IMR-90 (cell line): ENCODE measurements around the gene AMER2. TPM values are rescaled to one million over a fixed set of nuclear protein-coding genes. Genes with fewer than 3 reads are reported as not detected.

Source experiments
- ATAC-seq: fragments of 200-7000 bp; cut with Tn5 transposase; 2 replicates; pipeline ENCODE4 v1.9.1; 2020; ENCODE audit warnings: low read depth, mild to moderate bottlenecking, moderate library complexity
- BruUV-seq: library from RNA; stranded (reverse); fragments of 400-500 nt; replicated peaks from 2 replicates; lab custom pipeline; 2021; lab: Mats Ljungman, UMichigan
- CTCF ChIA-PET: fragments of 300-600 bp; formaldehyde crosslinking; extraction: SDS; loops from one replicate; lab custom pipeline; 2021; ENCODE audit warnings: antibody characterized with exemption; lab: Yijun Ruan, JAX
- POLR2A ChIA-PET: fragments of 300-600 bp; sonication (Branson Sonifier 250); formaldehyde crosslinking; loops from one replicate; lab custom pipeline; 2022; ENCODE audit warnings: antibody characterized with exemption; ENCODE audit not compliant: unreplicated experiment; lab: Charles Lee
- DNase-seq: peaks from one replicate; pipeline ENCODE4 v3.0.0; 2013
- H2AFZ ChIP-seq: replicated peaks from 2 replicates; pipeline ENCODE3; 2013; ENCODE audit warnings: low read length, mild to moderate bottlenecking; ENCODE audit not compliant: poor library complexity
- H2AK5ac ChIP-seq: 2 replicates; pipeline ENCODE4 v1.6.1; 2013; ENCODE audit warnings: low read depth, low read length, inconsistent platforms
- H2AK9ac ChIP-seq: replicated peaks from 2 replicates; pipeline ENCODE3; 2013; ENCODE audit warnings: mild to moderate bottlenecking, low read depth, low read length, moderate library complexity; ENCODE audit not compliant: poor library complexity
- H2BK120ac ChIP-seq: 2 replicates; pipeline ENCODE4 v1.6.1; 2013; ENCODE audit warnings: low read depth, low read length, inconsistent platforms
- H2BK15ac ChIP-seq: 3 replicates; pipeline ENCODE4 v1.6.1; 2013; ENCODE audit warnings: low read depth, low read length, inconsistent platforms
- H2BK20ac ChIP-seq: 2 replicates; pipeline ENCODE4 v1.6.1; 2013; ENCODE audit warnings: low read depth, mild to moderate bottlenecking, inconsistent platforms, low read length, moderate library complexity
- H2BK5ac ChIP-seq: 2 replicates; pipeline ENCODE4 v1.6.1; 2013; ENCODE audit warnings: mild to moderate bottlenecking, low read depth, low read length, inconsistent platforms; ENCODE audit not compliant: poor library complexity, severe bottlenecking
- H3K14ac ChIP-seq: replicated peaks from 2 replicates; pipeline ENCODE4 v1.6.1; 2013; ENCODE audit warnings: low read depth, low read length, inconsistent platforms
- H3K18ac ChIP-seq: 2 replicates; pipeline ENCODE4 v1.6.1; 2013; ENCODE audit warnings: low read depth, low read length, control low read depth
- H3K23ac ChIP-seq: 2 replicates; pipeline ENCODE4 v1.6.1; 2013; ENCODE audit warnings: low read depth, low read length, inconsistent platforms
- H3K27ac ChIP-seq: 2 replicates; pipeline ENCODE4 v1.5.1; 2013; ENCODE audit warnings: mild to moderate bottlenecking, control low read depth, low read length; ENCODE audit not compliant: insufficient read depth
- H3K27me3 ChIP-seq: 2 replicates; pipeline ENCODE4 v1.6.1; 2013; ENCODE audit warnings: low read length; ENCODE audit not compliant: control insufficient read depth, insufficient read depth
- H3K36me3 ChIP-seq: 2 replicates; pipeline ENCODE4 v1.6.1; 2013; ENCODE audit warnings: low read length, mixed read lengths; ENCODE audit not compliant: control insufficient read depth, insufficient read depth
- H3K4ac ChIP-seq: 2 replicates; pipeline ENCODE4 v1.6.1; 2013; ENCODE audit warnings: low read depth, low read length, inconsistent platforms
- H3K4me1 ChIP-seq: 2 replicates; pipeline ENCODE4 v1.6.1; 2013; ENCODE audit warnings: low read length, mixed read lengths; ENCODE audit not compliant: control insufficient read depth, insufficient read depth
- H3K4me2 ChIP-seq: 2 replicates; pipeline ENCODE4 v1.6.1; 2013; ENCODE audit warnings: low read depth, mild to moderate bottlenecking, control low read depth, low read length, moderate library complexity
- H3K4me3 ChIP-seq: 2 replicates; pipeline ENCODE4 v1.5.1; 2013; ENCODE audit warnings: low read depth, mild to moderate bottlenecking, control low read depth, low read length, moderate library complexity; ENCODE audit not compliant: insufficient read depth
- H3K56ac ChIP-seq: 2 replicates; pipeline ENCODE4 v1.6.1; 2013; ENCODE audit warnings: low read length, inconsistent platforms; ENCODE audit not compliant: insufficient read depth; ENCODE audit errors: extremely low read depth
- H3K79me1 ChIP-seq, 2 experiments: 2 replicates each; pipeline ENCODE4 v1.6.1; 2013; ENCODE audit warnings: low read length in 2 of 2, inconsistent platforms in 1 of 2, low read depth in 1 of 2
- H3K9ac ChIP-seq: 2 replicates; pipeline ENCODE4 v1.6.1; 2013; ENCODE audit warnings: low read depth, low read length, control low read depth
- H3K9me1 ChIP-seq: 2 replicates; pipeline ENCODE4 v1.6.1; 2013; ENCODE audit warnings: low read length, inconsistent platforms; ENCODE audit not compliant: insufficient read depth
- H3K9me3 ChIP-seq: 2 replicates; pipeline ENCODE4 v1.6.1; 2013; ENCODE audit warnings: low read length; ENCODE audit not compliant: control insufficient read depth, insufficient read depth
- H4K20me1 ChIP-seq: 2 replicates; pipeline ENCODE4 v1.6.1; 2013; ENCODE audit warnings: low read length, inconsistent platforms; ENCODE audit not compliant: insufficient read depth
- H4K5ac ChIP-seq: 2 replicates; pipeline ENCODE4 v1.6.1; 2013; ENCODE audit warnings: mild to moderate bottlenecking, low read depth, low read length, control low read depth
- H4K8ac ChIP-seq, 2 experiments: 2 replicates each; pipeline ENCODE4 v1.6.1; 2013; ENCODE audit warnings: low read depth in 2 of 2, low read length in 2 of 2, control low read depth in 1 of 2, inconsistent platforms in 1 of 2
- H4K91ac ChIP-seq: 2 replicates; pipeline ENCODE4 v1.6.1; 2013; ENCODE audit warnings: low read depth, low read length, inconsistent platforms; ENCODE audit not compliant: insufficient read depth
- BHLHE40 ChIP-seq: fragments of 150-350 bp; IDR thresholded peaks from 2 replicates; pipeline ENCODE4 v1.6.1; 2016; ENCODE audit warnings: mild to moderate bottlenecking, low read depth, low read length
- CHD1 ChIP-seq: IDR thresholded peaks from 2 replicates; pipeline ENCODE4 v1.6.1; 2012; ENCODE audit warnings: low read depth, low read length, improper control_type of control experiment
- CTCF ChIP-seq: conservative IDR thresholded peaks from 2 replicates; pipeline ENCODE4 v1.5.1; 2012; ENCODE audit warnings: mild to moderate bottlenecking, low read depth, low read length, improper control_type of control experiment
- ELK1 ChIP-seq: fragments of 150-350 bp; IDR thresholded peaks from 2 replicates; pipeline ENCODE4 v1.6.1; 2016; ENCODE audit warnings: low read depth, mild to moderate bottlenecking, low read length, moderate library complexity, borderline replicate concordance
- FOS ChIP-seq: fragments of 150-350 bp; IDR thresholded peaks from 2 replicates; pipeline ENCODE4 v1.6.1; 2016; ENCODE audit warnings: low read depth, low read length
- MAFK ChIP-seq: IDR thresholded peaks from 2 replicates; pipeline ENCODE4 v1.6.1; 2012; ENCODE audit warnings: low read depth, low read length, improper control_type of control experiment
- MAZ ChIP-seq: IDR thresholded peaks from 2 replicates; pipeline ENCODE4 v1.6.1; 2012; ENCODE audit warnings: low read depth, mild to moderate bottlenecking, low read length, improper control_type of control experiment, moderate library complexity, borderline replicate concordance
- POLR2A ChIP-seq: IDR thresholded peaks from 2 replicates; pipeline ENCODE4 v1.6.1; 2012; ENCODE audit warnings: mild to moderate bottlenecking, low read depth, low read length
- RAD21 ChIP-seq: IDR thresholded peaks from 2 replicates; pipeline ENCODE4 v1.6.1; 2012; ENCODE audit warnings: low read length, improper control_type of control experiment
- RCOR1 ChIP-seq: IDR thresholded peaks from 2 replicates; pipeline ENCODE4 v1.6.1; 2012; ENCODE audit warnings: mild to moderate bottlenecking, low read length, improper control_type of control experiment; ENCODE audit not compliant: insufficient replicate concordance
- RFX5 ChIP-seq: IDR thresholded peaks from 2 replicates; pipeline ENCODE4 v1.8.0; 2012; ENCODE audit warnings: low read depth, mild to moderate bottlenecking, low read length, moderate library complexity
- SMC3 ChIP-seq: fragments of 150-350 bp; IDR thresholded peaks from 2 replicates; pipeline ENCODE4 v1.6.1; 2016; ENCODE audit warnings: low read depth, mild to moderate bottlenecking, antibody characterized with exemption, low read length, moderate library complexity
- USF2 ChIP-seq: fragments of 150-350 bp; IDR thresholded peaks from 2 replicates; pipeline ENCODE4 v1.6.1; 2017; ENCODE audit warnings: mild to moderate bottlenecking, antibody characterized with exemption, low read length, low read depth
- WGBS, 2 experiments: methylation state at CpG; one replicate each; pipeline versions ENCODE4 v1.1.5 to v1.1.7; 2013; ENCODE audit warnings: missing lambda C conversion rate in 2 of 2; ENCODE audit not compliant: insufficient read length in 1 of 2; ENCODE audit errors: extremely low coverage in 2 of 2; 5-methylcytosine and 5-hydroxymethylcytosine counted together
- dilution Hi-C: fragments of 300-500 bp; cut with HindIII; formaldehyde crosslinking; loops from one replicate; pipeline ENCODE4 v1.14.3; 2018; ENCODE audit warnings: low sequenced_read_pairs; ENCODE audit not compliant: unreplicated experiment
- in situ Hi-C: fragments of 300-500 bp; cut with MboI; formaldehyde crosslinking; loops from 3 replicates; pipeline ENCODE4 v1.14.3; 2019; ENCODE audit warnings: low sequenced_read_pairs, inconsistent platforms, mixed read lengths
- intact Hi-C: fragments of 100-400 bp; cut with micrococcal nuclease; formaldehyde crosslinking; loops from 2 replicates; pipeline ENCODE4 v1.10.0; 2022
- polyA plus RNA-seq, 3 experiments: library from polyadenylated mRNA; depleted of rRNA; stranded (reverse); fragments of >200 nt; gene quantifications; 2 replicates each; pipeline ENCODE4 v1.2.3, GENCODE V29; 2012; ENCODE audit warnings: low replicate concordance in 1 of 3
- total RNA-seq: library from RNA; depleted of rRNA; stranded (reverse); fragments of >200 nt; gene quantifications from 2 replicates; pipeline ENCODE4 v1.2.3, GENCODE V29; 2012

AMER2 gene
- total and polyA plus RNA-seq, 2 of the 4 experiments (the other 2 are of a cell fraction), result not detected

- 29% methylated on average over 1 of the region's 5 CpGs; no CpG with 5 or more reads in 1 of the 2 experiments for WGBS, 2 experiments
- Histone ChIP-seq H4K8ac (no peak overlapping the region), H2BK20ac (no peak overlapping the region), H2BK5ac (no peak overlapping the region), H3K18ac (no peak overlapping the region), H3K4me3 (no peak overlapping the region), H3K4ac (no peak overlapping the region), H3K27ac (no peak overlapping the region), H3K4me2 (no peak overlapping the region), H4K91ac (no peak overlapping the region), H4K5ac (no peak overlapping the region), H3K27me3 (peaks cover 9% of the 10 kb centered on the region), H3K9me3 (no peaks in the 10 kb centered on the region), H3K14ac (no peak overlapping the region), H2BK120ac (no peak overlapping the region), H2AK9ac (no peak overlapping the region), H3K4me1 (no peaks in the 10 kb centered on the region), H3K23ac (no peak overlapping the region), H3K56ac (no peak overlapping the region), H3K9me1 (no peaks in the 10 kb centered on the region), H2BK15ac (no peak overlapping the region), H2AK5ac (no peak overlapping the region), H2AFZ (no peak overlapping the region), H3K79me1 (no peaks in the 10 kb centered on the region), H3K36me3 (no peaks in the 10 kb centered on the region), H4K20me1 (no peaks in the 10 kb centered on the region), H3K9ac (no peak overlapping the region)
- TF ChIP-seq CTCF (no peak), RCOR1 (no peak), POLR2A (no peak), MAFK (no peak), SMC3 (no peak), ELK1 (no peak), MAZ (no peak), USF2 (no peak), RAD21 (no peak), RFX5 (no peak), FOS (no peak), CHD1 (no peak), BHLHE40 (no peak)
- intact Hi-C loops (no loop called here), dilution Hi-C loops (no loop called here), in situ Hi-C loops (no loop called here)
- BruUV-seq, result no TSS peak
- ChIA-PET CTCF (no interaction called here), POLR2A (interaction anchor here (0.5 kb wide), 1 partner anchor 60 kb away, joined by 4 read pairs; no protein-coding TSS in a partner anchor)
- ATAC-seq (no peak), DNase-seq (no peak)
These were observed 15.5 kb upstream of the AMER2 start for GRCh38 chr13:25187596-25187995.
